Measurements from ENCODE around the gene CLPSL2. TPM values are rescaled to one million over a fixed set of nuclear protein-coding genes. Genes with fewer than 3 reads are reported as not detected.

Gene CLPSL2
- total RNA-seq, 3 donors from 2014 or later: not detected

DNA sequence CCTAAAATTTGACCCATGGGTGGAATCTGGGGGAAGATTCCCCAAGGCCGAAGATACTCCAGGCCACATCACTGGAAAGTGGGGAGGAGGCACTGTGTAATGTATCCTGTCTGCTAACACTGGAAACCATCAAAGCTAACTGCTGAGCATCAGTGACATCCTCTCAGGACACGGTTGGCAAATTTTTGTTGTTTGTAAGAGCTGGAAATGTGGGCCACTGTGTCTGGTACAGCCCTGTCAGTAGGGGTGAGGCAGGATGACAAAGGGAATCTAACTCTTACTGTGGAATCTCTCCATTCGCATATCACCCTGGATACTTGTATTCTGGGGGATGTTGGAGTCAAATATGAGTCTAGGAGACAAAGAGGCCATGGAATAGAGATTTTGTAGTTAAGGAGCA, 17.0 kb upstream of the CLPSL2 start:
- Mint-ChIP-seq H3K27me3 (ENCODE audit: low read depth) (peaks cover 57% of the 10 kb centered on the region), H3K4me1 (ENCODE audit: low read depth) (peaks cover 3% of the 10 kb centered on the region), H3K9me3 (no peaks in the 10 kb centered on the region), H3K36me3 (ENCODE audit: insufficient read depth) (no peaks in the 10 kb centered on the region), H3K4me3 (no peak overlapping the region)
- no peak for DNase-seq
- ATAC-seq: no peak

DNA sequence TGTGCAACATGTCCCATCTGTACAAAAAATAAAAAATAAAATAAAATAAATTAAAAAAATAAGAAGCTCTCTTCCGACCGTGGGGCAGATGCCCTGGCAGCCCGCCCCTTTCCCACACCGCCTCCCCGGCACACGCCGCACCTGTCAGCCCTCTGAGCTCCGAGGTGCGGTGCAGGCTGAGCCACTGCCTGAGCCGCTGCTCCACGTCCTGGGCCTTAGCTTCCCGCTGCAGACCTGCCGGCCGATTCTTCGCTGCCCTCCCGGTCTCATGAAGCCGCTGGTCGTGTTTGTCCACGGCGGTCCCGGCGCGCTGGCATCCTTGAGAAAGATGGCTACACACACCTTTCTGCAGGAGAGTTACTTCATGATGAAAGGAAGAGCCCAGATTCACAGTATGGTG, 10.7 kb upstream of the CLPSL2 start:
- DNase-seq: no peak
- Mint-ChIP-seq H3K9me3 (no peaks in the 10 kb centered on the region), H3K36me3 (ENCODE audit: insufficient read depth) (no peaks in the 10 kb centered on the region), H3K4me1 (ENCODE audit: low read depth) (peaks cover 3% of the 10 kb centered on the region), H3K4me3 (no peak overlapping the region), H3K27me3 (ENCODE audit: low read depth) (peaks cover 39% of the 10 kb centered on the region)
- ATAC-seq: no peak

DNA sequence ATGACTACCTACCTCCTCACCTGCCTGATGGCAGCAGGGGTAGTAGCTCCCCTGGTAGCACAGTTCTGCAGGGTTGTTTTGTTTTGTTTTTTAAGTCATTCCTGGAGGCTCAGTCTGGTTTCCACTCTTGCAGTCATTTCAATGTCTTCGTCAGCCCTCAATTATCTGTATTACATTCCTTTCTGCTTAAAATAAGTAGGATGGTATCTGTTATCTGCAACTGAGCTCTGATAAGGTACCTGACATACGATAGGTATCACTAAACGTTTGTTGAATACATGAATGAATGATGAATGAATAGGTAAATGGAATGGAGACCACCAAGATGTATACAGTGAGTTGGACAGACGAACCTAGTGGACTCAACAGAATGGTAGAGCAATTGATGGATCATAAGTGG, 7.2 kb upstream of the CLPSL2 start:
- Mint-ChIP-seq H3K9me3 (no peaks in the 10 kb centered on the region), H3K4me1 (ENCODE audit: low read depth) (no peaks in the 10 kb centered on the region), H3K4me3 (no peak overlapping the region), H3K36me3 (ENCODE audit: insufficient read depth) (no peaks in the 10 kb centered on the region), H3K27me3 (ENCODE audit: low read depth) (peaks cover 8% of the 10 kb centered on the region)
- ATAC-seq (no peak), DNase-seq (no peak)

DNA sequence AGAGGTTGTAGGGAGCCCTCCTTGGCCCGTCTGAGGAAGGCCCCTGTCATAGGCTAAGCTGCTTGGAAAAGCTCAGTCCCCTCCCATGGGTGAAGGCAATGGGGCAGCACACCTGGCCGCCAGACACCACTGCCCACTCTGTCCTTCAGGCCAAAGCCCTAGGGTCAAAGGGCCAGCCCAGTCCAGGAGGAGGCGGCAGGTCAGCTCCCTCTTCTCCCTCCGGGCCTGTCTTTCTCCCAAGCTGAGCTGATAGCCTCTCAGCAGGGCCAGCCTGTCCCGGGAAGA, 5.1 kb upstream of the CLPSL2 start:
- H3K9me3 Mint-ChIP-seq: no peaks in the 10 kb centered on the region
- DNase-seq: no peak
- H3K4me1 Mint-ChIP-seq (ENCODE audit: low read depth): no peaks in the 10 kb centered on the region
- no peak overlapping the region for H3K4me3 Mint-ChIP-seq
- ATAC-seq: no peak
- H3K27me3 Mint-ChIP-seq (ENCODE audit: low read depth): peaks cover 14% of the 10 kb centered on the region
- H3K36me3 Mint-ChIP-seq (ENCODE audit: insufficient read depth): no peaks in the 10 kb centered on the region

DNA sequence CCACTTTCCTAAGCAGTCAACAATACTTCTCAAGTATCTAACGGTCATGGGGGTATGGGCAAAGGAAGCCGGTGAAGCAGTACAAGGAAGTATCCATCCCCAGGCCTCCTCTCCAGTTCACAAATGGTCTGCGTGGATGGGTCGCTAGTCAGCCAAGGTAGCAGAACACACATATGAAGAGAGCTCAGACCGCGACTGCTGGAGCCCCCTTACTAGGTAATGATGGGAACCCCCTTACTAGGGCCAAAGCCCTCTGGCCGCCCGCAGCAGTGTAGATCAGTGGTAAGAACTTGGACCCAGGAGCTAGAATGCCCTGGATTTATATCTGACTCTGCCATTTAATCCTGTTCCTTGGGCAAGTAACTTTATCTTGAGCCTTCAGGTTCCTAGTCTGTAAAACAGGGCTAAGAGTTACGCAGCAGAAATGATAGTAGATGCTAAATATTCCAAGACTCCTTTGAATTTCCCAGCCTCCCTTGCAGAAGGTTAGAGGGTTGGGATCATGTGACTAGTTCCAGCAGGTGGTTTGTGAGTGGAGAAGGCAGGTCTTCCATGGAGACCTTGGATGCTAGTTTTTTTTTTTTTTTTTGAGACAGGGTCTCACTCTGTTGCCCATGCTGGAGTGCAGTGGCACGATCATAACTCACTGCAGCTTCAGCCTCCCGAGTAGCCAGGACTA, 2.1 kb upstream of the CLPSL2 start:
- no peaks in the 10 kb centered on the region for H3K36me3 Mint-ChIP-seq (ENCODE audit: insufficient read depth)
- H3K9me3 Mint-ChIP-seq: no peaks in the 10 kb centered on the region
- DNase-seq (no peak), ATAC-seq (no peak)
- H3K4me3 Mint-ChIP-seq: no peak overlapping the region
- H3K4me1 Mint-ChIP-seq (ENCODE audit: low read depth): peaks cover 5% of the 10 kb centered on the region
- H3K27me3 Mint-ChIP-seq (ENCODE audit: low read depth): peaks cover 29% of the 10 kb centered on the region

DNA sequence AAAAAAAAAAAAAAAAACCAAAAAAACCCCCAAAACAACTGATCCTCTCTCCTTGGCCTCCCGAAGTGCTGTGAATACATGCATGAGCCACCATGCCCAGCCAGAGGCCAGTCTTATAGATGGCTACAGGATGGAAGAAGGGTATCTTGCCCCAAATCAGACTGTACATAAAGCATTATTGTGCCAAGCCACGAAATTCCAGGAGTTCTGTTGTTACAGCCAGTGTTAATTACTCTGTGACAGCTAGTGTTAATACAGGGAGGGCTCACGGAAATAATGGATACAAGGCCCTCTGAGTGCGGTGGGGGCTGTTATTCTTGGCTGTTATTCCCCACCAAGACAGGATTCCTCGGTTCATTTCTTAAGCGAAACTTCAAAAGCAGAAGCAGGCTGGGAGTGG, 1.4 kb upstream of the CLPSL2 start:
- H3K4me3 Mint-ChIP-seq: no peak overlapping the region
- H3K27me3 Mint-ChIP-seq (ENCODE audit: low read depth): peaks cover 29% of the 10 kb centered on the region
- peaks cover 5% of the 10 kb centered on the region for H3K4me1 Mint-ChIP-seq (ENCODE audit: low read depth)
- H3K36me3 Mint-ChIP-seq (ENCODE audit: insufficient read depth): no peaks in the 10 kb centered on the region
- ATAC-seq (no peak), DNase-seq (no peak)
- H3K9me3 Mint-ChIP-seq: no peaks in the 10 kb centered on the region

DNA sequence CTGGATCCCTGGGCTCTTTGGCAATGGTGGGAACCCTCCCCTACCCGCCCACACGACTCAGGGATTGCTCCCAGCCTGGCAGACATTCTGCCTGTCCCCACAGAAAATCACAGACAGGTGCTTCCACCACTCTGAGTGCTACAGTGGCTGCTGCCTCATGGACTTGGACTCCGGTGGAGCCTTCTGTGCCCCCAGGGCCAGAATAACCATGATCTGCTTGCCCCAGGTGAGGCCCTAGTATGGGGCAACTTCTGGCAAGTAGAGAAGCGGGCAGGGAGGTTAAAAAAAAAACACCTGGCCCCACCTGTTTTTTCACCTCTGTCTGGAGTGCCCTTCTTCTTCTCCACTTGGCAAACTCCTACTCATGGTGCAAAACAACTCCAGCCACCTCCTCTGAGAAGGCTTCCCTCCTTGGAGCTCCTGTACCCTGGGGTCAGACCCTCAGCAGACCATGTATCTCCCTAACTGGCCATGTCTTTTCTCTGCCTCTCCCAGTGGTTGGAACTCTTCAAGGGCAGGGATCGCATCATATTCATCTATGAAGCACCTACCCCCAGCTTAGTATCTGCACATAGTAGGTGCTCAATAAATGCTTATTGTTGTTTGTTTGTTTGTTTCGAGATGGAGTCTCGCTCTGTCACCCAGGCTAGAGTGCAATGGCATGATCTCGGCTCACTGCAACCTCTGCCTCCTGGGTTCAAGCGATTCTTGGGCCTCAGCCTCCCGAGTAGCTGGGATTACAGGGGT, 1.1 kb downstream of the CLPSL2 start:
- Mint-ChIP-seq H3K4me1 (ENCODE audit: low read depth) (peaks cover 5% of the 10 kb centered on the region), H3K36me3 (ENCODE audit: insufficient read depth) (no peaks in the 10 kb centered on the region), H3K9me3 (no peaks in the 10 kb centered on the region), H3K4me3 (peak overlapping the region; percentile 33), H3K27me3 (ENCODE audit: low read depth) (peaks cover 36% of the 10 kb centered on the region)
- DNase-seq (no peak), ATAC-seq (no peak)

DNA sequence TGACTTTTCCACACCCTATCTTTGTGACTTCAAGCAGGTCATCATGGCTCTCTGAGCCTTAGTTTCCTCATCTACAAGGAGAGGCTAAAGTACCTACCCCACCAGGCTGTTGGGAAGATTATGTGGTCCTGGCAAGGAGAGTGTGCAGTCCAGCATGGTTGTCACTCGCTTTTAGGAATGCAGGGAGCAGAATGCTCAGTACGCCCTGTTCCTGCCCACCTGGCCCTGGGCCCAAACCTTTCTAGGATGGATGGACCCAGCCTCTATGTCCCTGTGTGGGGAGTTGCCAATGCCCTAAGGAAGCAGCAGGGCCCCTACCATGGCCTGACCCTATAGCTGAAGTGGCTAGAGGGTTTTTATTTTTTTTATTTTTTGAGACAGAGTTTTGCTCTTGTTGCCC, 2.0 kb downstream of the CLPSL2 start:
- DNase-seq: no peak
- no peak overlapping the region for H3K4me3 Mint-ChIP-seq
- no peaks in the 10 kb centered on the region for H3K9me3 Mint-ChIP-seq
- H3K27me3 Mint-ChIP-seq (ENCODE audit: low read depth): peaks cover 36% of the 10 kb centered on the region
- no peaks in the 10 kb centered on the region for H3K36me3 Mint-ChIP-seq (ENCODE audit: insufficient read depth)
- ATAC-seq: no peak
- peaks cover 5% of the 10 kb centered on the region for H3K4me1 Mint-ChIP-seq (ENCODE audit: low read depth)

DNA sequence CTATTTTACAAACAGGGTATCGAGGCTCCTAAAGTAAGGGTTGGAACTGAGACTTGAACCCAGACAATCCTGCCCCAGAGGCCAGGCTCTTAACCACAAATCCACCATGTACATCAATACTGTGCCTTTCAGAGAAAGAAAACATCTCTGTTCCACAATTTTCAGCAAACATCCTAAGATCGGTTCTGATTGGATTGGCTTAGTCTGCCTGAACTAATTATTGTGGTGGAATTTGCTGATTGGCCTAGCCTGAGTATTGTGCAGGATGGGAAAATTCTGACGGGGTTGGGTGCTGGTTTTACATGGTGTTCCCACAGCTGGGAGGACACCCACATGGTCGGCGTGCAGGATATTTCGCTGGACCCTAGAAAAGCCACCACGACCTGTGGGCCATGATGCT, 4.3 kb downstream of the CLPSL2 start, which contains the start of gene CLPSL1:
TSS of gene CLPSL1 (plus strand) at position 301 of the 400 bp plus-strand sequence. CDS start at position 393, 92 bp downstream.
- Mint-ChIP-seq H3K36me3 (ENCODE audit: insufficient read depth) (no peaks in the 10 kb centered on the region), H3K9me3 (no peaks in the 10 kb centered on the region)

DNA sequence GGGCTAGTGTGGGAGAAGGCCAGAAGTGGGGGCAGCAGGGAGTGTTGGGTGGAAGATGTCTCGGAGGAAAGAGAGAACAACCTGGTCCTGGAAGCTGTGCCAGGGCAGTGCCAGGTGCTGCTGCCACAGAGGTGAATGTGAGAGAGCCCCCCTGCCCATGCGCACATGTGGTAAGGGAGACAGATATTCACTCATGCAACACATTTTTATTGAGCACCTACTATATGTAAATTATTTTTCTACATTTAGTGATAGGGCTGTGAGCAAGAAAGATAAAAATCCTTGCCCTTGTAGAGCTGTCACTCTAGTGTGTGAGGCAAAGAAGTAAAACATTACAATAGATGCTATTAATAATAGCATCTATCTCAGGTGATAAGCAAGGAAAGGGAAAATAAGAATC, 4.9 kb downstream of the CLPSL2 start:
- DNase-seq (no peak), ATAC-seq (no peak)
- Mint-ChIP-seq H3K4me1 (ENCODE audit: low read depth) (peaks cover 5% of the 10 kb centered on the region), H3K9me3 (no peaks in the 10 kb centered on the region), H3K4me3 (no peak overlapping the region), H3K36me3 (ENCODE audit: insufficient read depth) (no peaks in the 10 kb centered on the region), H3K27me3 (ENCODE audit: low read depth) (peaks cover 43% of the 10 kb centered on the region)

More for the DNA sequence above, 4.3 kb downstream of the CLPSL2 start, which contains the start of gene CLPSL1:
- Mint-ChIP-seq H3K4me1 (ENCODE audit: low read depth) (peaks cover 5% of the 10 kb centered on the region), H3K4me3 (no peak within 1 kb of the TSS), H3K27me3 (ENCODE audit: low read depth) (peaks cover 41% of the 10 kb centered on the region)
- no peak for DNase-seq
- ATAC-seq: no peak

DNA sequence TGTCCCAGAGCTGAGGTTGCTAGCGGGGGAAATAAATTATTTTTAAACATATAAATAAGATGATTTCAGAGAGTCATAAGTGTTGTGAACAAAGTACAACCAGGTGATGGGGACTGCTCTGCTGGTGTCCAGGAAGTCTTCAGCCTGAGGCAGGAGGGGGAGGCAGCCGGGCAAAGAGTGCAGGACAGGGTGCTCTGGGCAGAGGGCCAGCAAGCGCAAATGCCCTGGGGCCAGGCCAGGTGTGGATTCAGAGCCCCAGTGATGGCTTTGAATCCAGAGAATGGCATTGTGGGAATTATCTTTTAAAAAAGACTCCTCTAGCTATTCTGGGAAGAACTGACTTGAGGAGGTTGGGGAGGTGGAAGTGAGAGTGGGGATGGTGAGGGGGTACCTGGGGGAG, 6.0 kb downstream of the CLPSL2 start:
- Mint-ChIP-seq H3K27me3 (ENCODE audit: low read depth) (peaks cover 48% of the 10 kb centered on the region), H3K9me3 (no peaks in the 10 kb centered on the region), H3K4me1 (ENCODE audit: low read depth) (peaks cover 2% of the 10 kb centered on the region), H3K36me3 (ENCODE audit: insufficient read depth) (no peaks in the 10 kb centered on the region), H3K4me3 (no peak overlapping the region)
- no peak for ATAC-seq
- no peak for DNase-seq

DNA sequence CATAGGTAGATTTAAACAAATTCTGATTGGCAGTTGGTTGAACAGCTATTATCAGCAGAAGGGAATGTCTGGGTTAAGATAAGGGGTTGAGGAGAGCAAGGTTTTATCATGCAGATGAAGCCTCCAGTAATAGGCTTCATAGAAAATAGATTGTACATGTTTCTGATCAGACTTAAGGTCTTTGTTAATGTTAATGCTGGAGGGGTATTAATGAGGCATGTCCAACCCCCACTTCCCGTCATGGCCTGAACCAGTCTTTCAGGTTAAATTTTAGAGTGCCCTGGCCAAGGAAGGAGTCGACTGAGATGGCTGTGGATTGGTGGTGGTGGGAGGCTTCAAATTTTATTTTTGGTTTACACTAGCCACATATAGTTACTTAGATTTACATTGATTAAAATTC, 7.8 kb downstream of the CLPSL2 start:
- Mint-ChIP-seq H3K4me3 (no peak overlapping the region), H3K9me3 (no peaks in the 10 kb centered on the region), H3K36me3 (ENCODE audit: insufficient read depth) (no peaks in the 10 kb centered on the region), H3K27me3 (ENCODE audit: low read depth) (peaks cover 52% of the 10 kb centered on the region), H3K4me1 (ENCODE audit: low read depth) (no peaks in the 10 kb centered on the region)
- ATAC-seq (no peak), DNase-seq (no peak)

DNA sequence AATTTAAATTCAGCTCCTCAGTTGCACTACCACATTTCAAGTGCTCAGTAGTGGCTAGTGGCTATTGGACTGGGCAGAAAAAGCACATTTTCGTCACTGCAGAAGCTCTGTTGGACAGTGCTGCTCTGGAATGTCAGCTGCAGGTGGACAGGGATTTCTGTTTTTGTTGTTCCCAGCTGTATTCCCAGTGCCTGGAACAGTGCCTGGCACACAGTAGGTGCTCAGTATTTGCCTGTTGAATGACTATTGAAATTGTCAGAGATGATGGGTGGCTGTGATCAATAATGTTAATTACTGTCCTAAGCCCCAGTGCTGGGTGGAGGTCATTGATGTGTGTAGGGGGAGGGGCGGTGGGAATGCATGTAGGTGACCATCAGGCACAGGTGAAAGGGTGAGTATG, 9.9 kb downstream of the CLPSL2 start:
- Mint-ChIP-seq H3K36me3 (ENCODE audit: insufficient read depth) (no peaks in the 10 kb centered on the region), H3K4me1 (ENCODE audit: low read depth) (no peaks in the 10 kb centered on the region), H3K27me3 (ENCODE audit: low read depth) (peaks cover 64% of the 10 kb centered on the region), H3K4me3 (no peak overlapping the region), H3K9me3 (no peaks in the 10 kb centered on the region)
- no peak for ATAC-seq
- no peak for DNase-seq

DNA sequence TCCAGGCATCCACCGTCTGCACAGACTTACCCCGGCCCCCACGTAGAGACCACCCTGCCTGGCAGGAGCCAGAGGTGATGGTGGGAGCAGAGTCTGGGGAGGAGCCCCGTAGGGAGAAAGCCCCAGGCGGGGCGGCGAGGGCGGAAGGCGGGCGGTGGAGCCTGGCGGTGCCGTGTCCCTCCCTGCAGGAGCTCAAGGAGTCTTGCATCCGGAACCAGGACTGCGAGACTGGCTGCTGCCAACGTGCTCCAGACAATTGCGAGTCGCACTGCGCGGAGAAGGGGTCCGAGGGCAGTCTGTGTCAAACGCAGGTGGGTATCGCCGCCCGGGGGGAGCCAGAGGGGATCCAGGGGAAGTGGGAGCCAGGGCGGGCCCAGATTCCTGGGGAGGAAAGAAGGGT, 10.4 kb downstream of the CLPSL2 start:
- DNase-seq (no peak), ATAC-seq (no peak)
- Mint-ChIP-seq H3K4me1 (ENCODE audit: low read depth) (no peaks in the 10 kb centered on the region), H3K9me3 (no peaks in the 10 kb centered on the region), H3K4me3 (no peak overlapping the region), H3K27me3 (ENCODE audit: low read depth) (peaks cover 64% of the 10 kb centered on the region), H3K36me3 (ENCODE audit: insufficient read depth) (no peaks in the 10 kb centered on the region)
